RCC 7860 (cell line): ENCODE results near the gene PODXL2.

ENCODE experiments used
- DNase-seq: peaks from one replicate; pipeline ENCODE4 v3.0.0-alpha.2; 2015; ENCODE audit warnings: low spot score
- FAIRE-seq: peaks from 2 replicates; lab custom pipeline; 2012; peaks lifted over from hg19 to GRCh38; lab: Jason Lieb, UNC

PODXL2 gene

GRCh38 chr3:127685708-127686511 lies 56.9 kb downstream of the PODXL2 start:
- DNase-seq (no peak), FAIRE-seq (no peak)

DNA sequence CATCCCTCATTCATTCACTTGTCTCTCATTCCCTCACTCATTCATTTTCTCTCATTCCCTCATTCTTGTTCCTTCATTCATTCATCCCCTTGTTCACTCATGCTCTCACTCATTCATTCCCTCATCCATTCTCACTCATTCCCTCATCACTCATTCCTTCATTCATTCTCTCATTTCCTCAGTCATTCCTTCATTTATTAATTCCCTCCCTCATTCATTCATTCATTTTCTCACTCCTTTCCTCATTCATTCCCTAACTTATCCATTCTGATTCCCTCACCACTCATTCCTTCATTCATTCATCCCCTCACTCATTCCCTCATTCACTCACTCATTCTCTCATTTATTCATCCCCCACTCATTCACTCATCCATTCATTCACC lies 57.5 kb downstream of the PODXL2 start:
- FAIRE-seq (no peak), DNase-seq (no peak)

GRCh38 chr3:127687228-127687737 lies 58.3 kb downstream of the PODXL2 start:
- no peak for FAIRE-seq
- DNase-seq = no peak

GRCh38 chr3:127688022-127688415 lies 59.0 kb downstream of the PODXL2 start:
- DNase-seq = no peak
- no peak for FAIRE-seq

GRCh38 chr3:127688416-127689265 lies 59.7 kb downstream of the PODXL2 start:
- DNase-seq (no peak), FAIRE-seq (no peak)

DNA sequence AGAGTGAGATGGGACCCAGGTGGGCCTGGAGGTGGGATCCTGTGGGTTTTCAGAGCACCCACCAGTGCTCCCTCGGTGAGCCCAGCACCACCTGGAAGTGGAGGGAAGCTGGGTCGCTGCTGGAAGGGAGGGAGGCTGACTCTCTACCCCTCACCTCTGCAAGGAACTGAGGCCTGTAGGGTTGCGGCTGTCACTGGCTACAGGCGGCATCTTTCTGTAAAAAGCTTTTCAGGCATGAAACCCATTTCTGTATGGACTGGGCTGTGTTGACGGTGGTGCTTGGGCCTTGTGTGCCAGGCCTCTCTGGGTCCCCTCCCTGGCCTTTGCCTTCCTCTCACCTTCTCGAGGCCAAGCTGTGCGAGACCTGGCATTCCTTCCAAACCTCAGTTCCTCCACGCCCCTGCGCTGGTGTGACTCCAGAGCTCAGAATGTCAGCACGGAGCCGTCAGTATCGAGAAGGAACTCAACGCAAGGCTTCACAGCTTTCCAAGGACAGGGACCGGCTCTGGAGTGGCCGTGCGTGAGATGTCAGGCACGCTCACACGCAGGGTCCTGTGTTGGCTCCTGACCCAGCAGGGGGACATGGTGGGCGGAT lies 60.4 kb downstream of the PODXL2 start:
- DNase-seq = no peak
- FAIRE-seq = no peak

DNA sequence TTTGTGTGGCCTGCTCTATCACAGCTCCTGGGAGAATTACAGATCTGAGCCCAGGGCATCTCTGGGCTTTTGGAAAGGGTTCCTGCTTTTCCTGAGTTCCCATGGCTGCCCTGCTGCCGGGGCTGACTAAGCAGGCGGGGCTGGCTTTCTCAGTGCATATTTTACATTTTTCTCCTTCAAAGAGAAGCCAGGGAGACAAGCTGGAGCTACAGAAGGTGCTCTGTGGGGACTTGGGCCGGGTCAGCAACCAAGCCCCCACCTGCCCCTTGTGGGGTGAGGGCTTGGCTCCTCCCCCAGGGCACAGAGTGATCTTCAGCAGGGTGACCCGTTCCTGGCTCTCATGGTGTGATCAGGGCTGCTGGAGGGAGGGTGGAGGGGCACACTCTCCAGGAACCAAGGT lies 61.1 kb downstream of the PODXL2 start:
- DNase-seq = no peak
- no peak for FAIRE-seq

DNA sequence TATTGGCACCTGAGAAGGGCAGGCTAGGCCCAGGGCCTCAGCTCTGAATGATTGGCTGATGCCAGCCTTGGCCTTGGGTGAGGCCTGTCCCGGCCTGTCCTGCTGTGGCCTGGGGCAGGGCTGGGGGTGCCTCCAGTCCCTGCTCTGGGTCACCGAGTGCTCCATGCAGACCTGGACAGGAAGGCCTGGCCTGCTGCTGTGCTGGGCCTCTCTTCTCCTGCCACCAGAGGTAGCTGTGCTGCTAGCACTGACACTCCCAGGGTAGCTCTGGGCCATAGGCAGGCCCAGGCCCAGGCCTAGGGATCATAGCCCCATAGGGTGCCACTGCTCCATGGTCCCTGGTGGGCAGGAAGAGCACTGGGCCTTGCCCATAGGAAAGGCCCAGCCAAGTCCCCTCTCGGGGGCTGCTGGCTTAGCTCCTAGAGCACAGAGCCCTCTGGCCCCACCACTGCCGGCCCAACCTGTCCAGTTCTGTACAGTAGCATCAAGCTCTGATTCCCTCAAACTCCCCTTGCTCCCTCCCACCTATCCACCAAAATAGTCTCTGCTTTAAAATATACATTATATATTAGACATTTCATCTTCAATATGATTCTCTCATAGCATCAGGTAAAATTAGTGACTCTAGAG lies 62.0 kb downstream of the PODXL2 start:
- peak; percentile 30 for DNase-seq
- FAIRE-seq = no peak

DNA sequence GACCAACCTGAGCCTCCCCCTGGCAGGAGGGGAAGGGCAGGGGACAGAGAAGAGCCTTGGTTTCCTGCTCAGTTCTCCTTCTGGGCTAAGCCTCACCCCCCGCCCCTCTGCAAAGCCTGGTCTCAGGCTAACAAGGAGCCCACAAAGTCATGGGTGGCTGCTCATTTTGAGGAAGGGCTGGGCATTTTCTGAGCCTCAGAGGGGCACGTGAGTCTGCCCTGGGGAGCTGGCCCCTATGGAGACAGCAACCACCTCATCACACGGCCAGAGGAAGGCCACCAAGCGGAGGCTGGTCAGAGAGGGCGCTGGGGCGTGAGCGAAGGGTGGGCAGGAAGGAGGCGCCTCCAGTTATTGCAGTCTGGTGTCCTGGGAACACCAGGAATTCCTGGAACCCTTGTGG lies 62.5 kb downstream of the PODXL2 start:
- DNase-seq (peak; percentile 61), FAIRE-seq (peak; percentile 36)

DNA sequence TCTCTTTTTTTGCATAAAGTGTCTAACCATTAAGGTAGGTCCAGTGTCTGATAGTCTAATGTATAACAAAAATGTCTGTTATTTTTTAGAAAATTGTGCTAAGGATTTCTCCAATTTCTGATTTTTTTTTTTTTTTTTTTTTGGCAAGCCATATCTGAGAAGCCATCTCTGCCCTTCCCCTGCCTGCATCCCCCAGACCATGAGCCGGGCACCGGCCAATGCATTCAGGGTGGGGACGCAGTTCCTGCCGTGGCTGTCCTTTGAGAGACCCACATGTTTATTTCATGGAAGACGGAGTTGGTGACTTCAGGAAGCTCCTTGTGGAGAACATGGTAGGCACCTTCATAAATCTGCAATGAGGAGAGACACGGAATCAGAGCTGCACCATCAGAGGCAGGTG lies 63.0 kb downstream of the PODXL2 start:
- no peak for FAIRE-seq
- DNase-seq = no peak

GRCh38 chr3:127692501-127693335 lies 63.7 kb downstream of the PODXL2 start:
- FAIRE-seq (no peak), DNase-seq (no peak)

- FAIRE-seq = no peak
- no peak for DNase-seq
Observed at GRCh38 chr3:127693336-127693843, 64.4 kb downstream of the PODXL2 start.

- FAIRE-seq (no peak), DNase-seq (peak; percentile 51)
Observed at GRCh38 chr3:127694467-127695215, 65.7 kb downstream of the PODXL2 start.

GRCh38 chr3:127697551-127698240 lies 68.7 kb downstream of the PODXL2 start:
- FAIRE-seq = no peak

DNA sequence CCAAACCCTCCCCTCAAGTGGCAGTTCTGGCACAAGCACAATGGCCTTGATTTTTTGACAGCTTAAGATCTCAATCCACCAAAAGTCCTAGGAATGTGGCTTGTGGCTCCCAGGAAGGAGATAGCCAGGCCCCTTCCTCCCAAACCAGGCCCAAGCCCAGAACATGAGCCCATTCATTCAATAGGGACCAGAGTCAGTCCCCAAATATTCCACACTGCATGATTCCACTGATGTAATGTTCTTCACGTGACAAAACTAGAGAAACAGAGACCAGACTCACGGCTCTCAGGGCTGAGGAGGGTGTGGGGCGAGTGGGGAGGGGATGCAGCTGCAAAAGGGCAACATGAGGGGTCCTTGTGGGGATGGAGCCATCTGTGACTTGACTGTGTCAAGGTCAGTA lies 69.3 kb downstream of the PODXL2 start:
- DNase-seq = no peak
- no peak for FAIRE-seq

More at GRCh38 chr3:127697551-127698240, 68.7 kb downstream of the PODXL2 start:
- peak; percentile 39 for DNase-seq

GRCh38 chr3:127698691-127699415 lies 69.9 kb downstream of the PODXL2 start:
- DNase-seq (no peak), FAIRE-seq (no peak)

GRCh38 chr3:127699416-127700300 lies 70.7 kb downstream of the PODXL2 start:
- FAIRE-seq = peak; percentile 68

More at GRCh38 chr3:127699416-127700300, 70.7 kb downstream of the PODXL2 start:
- peak; percentile 45 for DNase-seq
